ENCODE results near the gene PSMG3. TPM values are rescaled to one million over a fixed set of nuclear protein-coding genes. Genes with fewer than 3 reads are reported as not detected.

PSMG3 gene
- total RNA-seq, 1 donor: 24.6 TPM

DNA sequence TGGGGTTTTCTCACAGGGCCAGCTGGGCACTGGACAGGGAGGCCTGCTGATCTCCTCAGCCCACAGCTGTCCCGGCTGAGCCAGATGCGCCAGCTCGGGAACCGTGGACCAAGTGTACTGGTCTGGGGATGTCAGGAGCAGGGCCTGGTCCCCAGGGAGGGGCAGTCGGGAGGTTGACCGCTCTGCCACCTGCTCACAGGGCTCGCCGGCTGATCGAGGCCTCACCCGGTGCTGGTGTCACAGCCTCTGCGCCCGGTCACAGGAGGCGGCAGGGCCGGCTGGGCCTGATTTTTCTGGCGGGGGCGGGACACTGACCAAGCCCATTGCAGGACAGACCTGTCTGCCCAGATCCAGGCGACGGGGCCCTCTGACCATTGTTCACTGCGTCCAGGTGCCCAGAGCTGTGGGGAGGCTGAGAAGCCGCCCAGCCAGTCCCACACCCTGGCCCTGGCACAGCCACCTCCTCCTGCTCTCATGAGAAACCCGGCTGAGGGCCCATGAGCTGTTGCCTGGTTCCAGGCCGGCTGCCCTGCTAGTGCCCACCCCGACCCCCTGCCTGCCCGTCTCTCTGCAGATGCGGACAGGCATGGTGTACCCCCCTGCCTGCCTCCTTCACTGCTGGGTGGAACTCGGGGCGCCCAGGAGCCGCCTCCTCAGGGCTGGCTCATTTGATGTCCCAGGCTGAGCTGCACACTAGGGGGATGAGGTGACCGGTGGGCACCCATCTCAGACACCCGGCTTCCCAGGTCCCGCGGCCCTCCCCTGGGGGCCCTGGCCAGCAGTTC lies 10.8 kb downstream of the PSMG3 start:
- no peak overlapping the region for H3K4me3 ChIP-seq (ENCODE audit: low read depth, low read length)
- TF ChIP-seq, protein P1, sequence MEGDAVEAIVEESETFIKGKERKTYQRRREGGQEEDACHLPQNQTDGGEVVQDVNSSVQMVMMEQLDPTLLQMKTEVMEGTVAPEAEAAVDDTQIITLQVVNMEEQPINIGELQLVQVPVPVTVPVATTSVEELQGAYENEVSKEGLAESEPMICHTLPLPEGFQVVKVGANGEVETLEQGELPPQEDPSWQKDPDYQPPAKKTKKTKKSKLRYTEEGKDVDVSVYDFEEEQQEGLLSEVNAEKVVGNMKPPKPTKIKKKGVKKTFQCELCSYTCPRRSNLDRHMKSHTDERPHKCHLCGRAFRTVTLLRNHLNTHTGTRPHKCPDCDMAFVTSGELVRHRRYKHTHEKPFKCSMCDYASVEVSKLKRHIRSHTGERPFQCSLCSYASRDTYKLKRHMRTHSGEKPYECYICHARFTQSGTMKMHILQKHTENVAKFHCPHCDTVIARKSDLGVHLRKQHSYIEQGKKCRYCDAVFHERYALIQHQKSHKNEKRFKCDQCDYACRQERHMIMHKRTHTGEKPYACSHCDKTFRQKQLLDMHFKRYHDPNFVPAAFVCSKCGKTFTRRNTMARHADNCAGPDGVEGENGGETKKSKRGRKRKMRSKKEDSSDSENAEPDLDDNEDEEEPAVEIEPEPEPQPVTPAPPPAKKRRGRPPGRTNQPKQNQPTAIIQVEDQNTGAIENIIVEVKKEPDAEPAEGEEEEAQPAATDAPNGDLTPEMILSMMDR (IDR thresholded peaks at IDR 0.05; ENCODE audit: insufficient read depth, low read depth, low read length): no peak
- no peak for DNase-seq (ENCODE audit: low read depth)

DNA sequence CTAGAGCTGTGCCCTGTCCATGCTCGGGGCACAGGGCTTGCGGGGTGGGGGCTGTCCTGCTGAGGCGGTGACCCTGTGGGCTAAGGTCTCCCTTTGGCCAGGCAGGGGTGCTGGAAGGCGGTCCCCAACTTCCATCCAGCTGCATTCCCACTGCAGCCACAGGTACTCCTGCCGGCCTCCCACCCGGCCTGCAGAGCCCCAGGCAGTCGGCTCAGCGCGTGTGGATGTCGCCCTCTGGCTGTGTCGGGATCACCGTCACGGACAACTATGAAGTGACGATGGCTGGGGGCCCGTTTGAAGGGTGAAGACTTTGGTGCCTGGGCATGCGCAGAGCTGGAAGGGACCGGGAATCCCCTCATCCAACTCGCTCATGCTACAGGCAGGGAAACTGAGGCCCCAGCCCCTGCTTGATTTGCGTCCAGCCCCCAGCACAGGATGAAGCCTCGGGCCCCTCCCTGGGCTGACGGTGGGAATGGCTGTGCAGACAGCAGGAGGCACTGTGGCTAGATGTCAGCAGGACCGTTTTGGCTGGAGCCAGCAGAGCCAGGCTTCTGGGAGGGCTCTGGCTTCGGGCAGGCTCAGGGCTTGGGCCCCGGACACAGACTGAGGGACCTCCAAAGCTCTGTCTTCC lies 11.5 kb downstream of the PSMG3 start:
- H3K4me3 ChIP-seq (ENCODE audit: low read depth, low read length): no peak overlapping the region
- TF ChIP-seq, protein P1 (IDR thresholded peaks at IDR 0.05; ENCODE audit: insufficient read depth, low read depth, low read length): peak; percentile 43
- peak; percentile 42 for DNase-seq (ENCODE audit: low read depth)

DNA sequence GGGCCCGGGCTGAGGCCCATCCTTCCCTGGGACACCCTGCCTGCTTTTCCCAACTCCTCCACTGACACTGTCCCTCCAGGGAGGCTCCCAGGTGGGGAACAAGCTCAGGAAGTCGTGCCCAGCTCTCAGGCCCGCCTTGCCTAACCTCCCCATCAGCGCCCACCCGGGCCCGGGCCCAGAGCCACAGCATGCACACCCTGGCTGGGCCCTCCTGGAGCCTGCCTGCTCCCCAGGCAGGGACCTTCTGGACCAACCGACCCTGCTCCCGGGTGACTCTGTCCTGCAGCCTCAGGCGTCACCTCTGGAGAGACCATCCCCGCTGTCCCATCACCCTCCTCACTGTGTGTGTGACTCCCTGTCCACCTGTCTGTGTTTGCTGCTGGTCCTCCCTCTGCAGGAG lies 12.1 kb downstream of the PSMG3 start:
- TF ChIP-seq, protein P1 (IDR thresholded peaks at IDR 0.05; ENCODE audit: insufficient read depth, low read depth, low read length): no peak
- no peak overlapping the region for H3K4me3 ChIP-seq (ENCODE audit: low read depth, low read length)
- no peak for DNase-seq (ENCODE audit: low read depth)

DNA sequence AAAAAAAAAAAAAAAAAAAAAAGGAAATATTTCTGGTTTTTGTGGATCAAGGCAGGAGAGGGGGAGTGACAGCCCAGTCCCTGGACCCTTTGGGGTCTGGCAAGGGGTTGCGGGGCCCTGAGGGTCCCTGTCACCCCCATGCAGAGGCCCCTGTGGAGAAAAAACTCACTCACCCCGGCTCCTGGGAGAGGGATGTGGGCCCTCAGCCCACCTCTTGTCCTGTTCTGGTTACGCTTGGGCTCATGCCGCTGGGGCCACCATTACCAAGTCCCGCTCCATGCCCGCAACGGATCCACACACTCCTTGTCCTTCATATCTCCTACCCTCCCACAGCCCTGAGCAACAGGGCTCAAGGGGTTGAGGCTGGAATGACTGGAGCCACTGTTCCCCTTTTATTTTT lies 12.8 kb downstream of the PSMG3 start:
- DNase-seq (ENCODE audit: low read depth): no peak
- TF ChIP-seq, protein P1 (IDR thresholded peaks at IDR 0.05; ENCODE audit: insufficient read depth, low read depth, low read length): no peak
- no peak overlapping the region for H3K4me3 ChIP-seq (ENCODE audit: low read depth, low read length)

DNA sequence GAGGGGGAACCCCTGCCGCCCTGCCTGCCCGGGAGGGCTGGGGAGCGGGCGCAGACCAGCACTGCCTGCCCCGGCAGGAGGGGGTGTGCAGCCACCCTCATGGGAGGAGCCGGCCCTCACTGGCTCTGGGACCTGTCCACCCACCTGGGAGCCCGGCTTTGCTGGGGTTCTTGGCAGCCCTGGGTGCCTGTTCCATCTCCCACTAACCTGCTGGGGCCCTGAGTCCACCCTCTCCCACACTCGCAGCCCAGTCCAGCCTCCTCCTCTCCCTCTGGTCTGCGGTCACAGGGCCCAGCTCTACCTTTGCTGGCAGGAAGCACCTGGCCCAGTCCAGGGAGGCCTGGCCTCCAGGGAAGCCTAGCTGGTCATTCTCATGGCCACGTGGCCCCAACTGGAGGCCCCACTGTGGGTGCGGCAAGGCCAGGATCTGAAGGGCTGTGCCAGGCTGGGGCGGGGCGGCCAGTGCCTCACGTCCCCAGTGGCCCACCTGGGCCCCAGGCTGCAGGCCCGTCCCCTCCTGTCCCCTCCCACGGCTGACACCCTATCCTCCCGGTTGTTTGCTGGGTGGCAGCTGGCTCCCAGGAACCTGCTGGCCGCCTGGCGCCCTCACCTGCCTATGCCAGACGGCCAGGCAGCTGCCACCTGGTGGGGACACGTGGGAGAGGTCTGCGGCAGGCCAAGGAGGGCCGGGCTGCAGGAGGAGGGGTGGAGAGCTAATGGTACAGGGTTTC lies 13.9 kb downstream of the PSMG3 start, which contains the start of gene TMEM184A:
Gene TMEM184A (minus strand): TSS at position 393 of the 731 bp plus-strand sequence. CDS start 721 bp downstream, outside the sequence.
- no peak within 1 kb of the TSS for H3K4me3 ChIP-seq (ENCODE audit: low read depth, low read length)
- TF ChIP-seq, protein P1 (IDR thresholded peaks at IDR 0.05; ENCODE audit: insufficient read depth, low read depth, low read length): peak; percentile 29
- DNase-seq (ENCODE audit: low read depth): no peak

DNA sequence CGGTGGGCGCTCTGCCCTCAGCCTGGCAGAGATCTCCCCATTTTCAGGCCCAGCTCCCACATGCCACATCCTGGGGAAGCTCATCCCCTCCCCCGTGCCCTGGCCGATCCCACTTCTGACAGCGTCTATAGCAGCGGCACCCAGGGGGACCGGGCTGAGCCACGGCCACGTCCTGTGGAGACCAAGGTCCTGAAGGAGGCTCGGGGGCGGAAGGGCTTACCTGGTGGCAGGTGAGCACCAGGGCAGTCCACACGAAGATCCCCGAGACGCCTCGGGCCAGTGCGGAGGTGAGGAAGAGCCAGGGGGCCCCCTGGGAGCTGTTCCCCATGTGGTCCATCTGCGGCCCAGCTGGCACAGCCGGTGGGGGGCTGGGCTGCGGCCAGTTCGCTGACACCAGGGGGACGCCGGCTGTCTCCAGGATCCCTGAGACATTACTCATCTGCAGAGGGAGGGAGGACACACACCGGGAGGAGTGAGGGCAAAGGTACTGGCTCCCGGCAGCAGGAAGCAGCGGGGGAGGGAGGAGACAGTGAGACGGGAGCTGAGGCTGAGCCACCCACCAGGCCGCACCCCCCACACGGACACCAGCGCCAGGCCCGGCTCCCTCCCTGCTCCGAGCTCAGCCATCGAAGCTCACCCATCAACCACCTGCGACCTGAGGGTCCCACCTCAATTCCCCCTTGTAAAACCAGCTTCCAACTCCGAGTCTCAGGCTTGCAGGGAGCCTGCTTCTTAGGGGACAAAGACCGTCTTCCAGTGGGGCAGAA lies 14.6 kb downstream of the PSMG3 start:
- TF ChIP-seq, protein P1 (IDR thresholded peaks at IDR 0.05; ENCODE audit: insufficient read depth, low read depth, low read length): no peak
- peak; percentile 86 for DNase-seq (ENCODE audit: low read depth)
- H3K4me3 ChIP-seq (ENCODE audit: low read depth, low read length): no peak overlapping the region

Data from fibroblast of villous mesenchyme (primary cell).